NB4 (cell line): ENCODE data around the gene LCP1.

Source experiments
- DNase-seq: peaks from one replicate; pipeline ENCODE4 v3.0.0; 2010; ENCODE audit warnings: low read depth
- H3K4me3 ChIP-seq: one replicate; pipeline ENCODE4 v1.5.1; 2011; ENCODE audit warnings: mild to moderate bottlenecking, low read depth, low read length, moderate library complexity
- CTCF ChIP-seq: IDR thresholded peaks from one replicate; pipeline ENCODE4 v1.5.1; 2012; ENCODE audit warnings: low read depth, low read length
- MAX ChIP-seq: IDR thresholded peaks from 2 replicates; pipeline ENCODE4 v1.6.1; 2011; ENCODE audit warnings: low read depth, low read length
- MYC ChIP-seq: IDR thresholded peaks from 2 replicates; pipeline ENCODE4 v1.6.1; 2011; ENCODE audit warnings: low read depth, low read length
- POLR2A ChIP-seq: IDR thresholded peaks from 2 replicates; pipeline ENCODE4 v1.6.1; 2011; ENCODE audit warnings: mild to moderate bottlenecking; ENCODE audit not compliant: insufficient read length; ENCODE audit errors: extremely low read depth

The LCP1 gene

GRCh38 chr13:46198696-46199193 is 16.8 kb upstream of the LCP1 start:
- no peak for DNase-seq
- TF ChIP-seq CTCF (no peak), MAX (no peak), MYC (no peak), POLR2A (no peak)
- no peak overlapping the region for H3K4me3 ChIP-seq

- TF ChIP-seq POLR2A (no peak), MAX (0 out of 2 replicates have a peak, but pooled peaks have one; percentile 3)
- peak; percentile 57 for DNase-seq
- H3K4me3 ChIP-seq = no peak overlapping the region
These were observed 15.5 kb upstream of the LCP1 start for GRCh38 chr13:46197299-46198048.

- no peak for DNase-seq
- TF ChIP-seq MYC = no peak
- no peak for TF ChIP-seq POLR2A
- no peak for TF ChIP-seq MAX
- TF ChIP-seq CTCF = no peak
- H3K4me3 ChIP-seq = no peak overlapping the region
These were observed 13.0 kb upstream of the LCP1 start for GRCh38 chr13:46195016-46195415.

- H3K4me3 ChIP-seq = no peak overlapping the region
- peak; percentile 48 for DNase-seq
- TF ChIP-seq POLR2A (no peak), CTCF (no peak), MAX (no peak), MYC (no peak)
These were observed 10.4 kb upstream of the LCP1 start for GRCh38 chr13:46192412-46192811.

- no peak overlapping the region for H3K4me3 ChIP-seq
- no peak for DNase-seq
- TF ChIP-seq MYC (no peak), MAX (no peak), CTCF (no peak), POLR2A (no peak)
These were observed 3.7 kb upstream of the LCP1 start for GRCh38 chr13:46185634-46186033.

- H3K4me3 ChIP-seq = peak overlapping the region; percentile 53
- TF ChIP-seq POLR2A (no peak), MAX (0 out of 2 replicates have a peak, but pooled peaks have one; percentile 24), MYC (peak; percentile 60), CTCF (peak; percentile 94)
- DNase-seq = peak; percentile 88
These were observed 2.3 kb upstream of the LCP1 start for GRCh38 chr13:46184277-46184699.
